GM23248 (cell line): ENCODE results near the gene DSTYK. TPM values are rescaled to one million over a fixed set of nuclear protein-coding genes. Genes with fewer than 3 reads are reported as not detected.

Experiments
- DNase-seq: peaks from one replicate; pipeline ENCODE4 v3.0.0-alpha.2; 2015
- H2AFZ ChIP-seq: fragments of 200-600 bp; sonication (generic); 2 replicates; pipeline ENCODE4 v1.6.1; 2016; ENCODE audit warnings: antibody characterized with exemption
- H3F3A ChIP-seq: fragments of 200-600 bp; sonication (generic); 2 replicates; pipeline ENCODE4 v1.6.1; 2016; ENCODE audit warnings: mild to moderate bottlenecking, antibody characterized with exemption, mixed run types; ENCODE audit not compliant: insufficient read depth
- H3K27ac ChIP-seq: fragments of 200-600 bp; sonication (generic); 2 replicates; pipeline ENCODE4 v1.5.1; 2016; ENCODE audit warnings: mild to moderate bottlenecking
- H3K27me3 ChIP-seq: fragments of 200-600 bp; sonication (generic); replicated peaks from 2 replicates; pipeline ENCODE4 v1.6.1; 2016; ENCODE audit warnings: mild to moderate bottlenecking; ENCODE audit not compliant: insufficient read depth
- H3K36me3 ChIP-seq: fragments of 200-600 bp; sonication (generic); 2 replicates; pipeline ENCODE4 v1.6.1; 2016; ENCODE audit warnings: low read depth, mild to moderate bottlenecking
- H3K4me1 ChIP-seq: fragments of 200-600 bp; sonication (generic); 2 replicates; pipeline ENCODE4 v1.6.1; 2016; ENCODE audit warnings: mild to moderate bottlenecking; ENCODE audit not compliant: insufficient read depth
- H3K4me2 ChIP-seq: fragments of 200-600 bp; sonication (generic); one replicate; pipeline ENCODE4 v1.6.1; 2016; ENCODE audit warnings: mild to moderate bottlenecking; ENCODE audit not compliant: unreplicated experiment
- H3K4me3 ChIP-seq: fragments of 200-600 bp; sonication (generic); 2 replicates; pipeline ENCODE4 v1.5.1; 2016; ENCODE audit warnings: mild to moderate bottlenecking
- H3K79me2 ChIP-seq: fragments of 200-600 bp; sonication (generic); 2 replicates; pipeline ENCODE4 v1.6.1; 2016; ENCODE audit warnings: mild to moderate bottlenecking; ENCODE audit not compliant: insufficient read depth
- H3K9ac ChIP-seq: fragments of 200-600 bp; sonication (generic); 2 replicates; pipeline ENCODE4 v1.6.1; 2016; ENCODE audit warnings: mild to moderate bottlenecking
- H3K9me2 ChIP-seq: fragments of 200-600 bp; sonication (generic); 2 replicates; pipeline ENCODE4 v1.6.1; 2016; ENCODE audit warnings: mixed run types, mild to moderate bottlenecking, moderate library complexity; ENCODE audit not compliant: insufficient read depth
- H3K9me3 ChIP-seq: fragments of 200-600 bp; sonication (generic); one replicate; pipeline ENCODE4 v1.6.1; 2017; ENCODE audit warnings: low read depth
- H4K20me1 ChIP-seq: fragments of 200-600 bp; sonication (generic); 2 replicates; pipeline ENCODE4 v1.6.0; 2016; ENCODE audit not compliant: insufficient read depth
- EZH2 ChIP-seq: fragments of 200-600 bp; sonication (generic); IDR thresholded peaks from 2 replicates; pipeline ENCODE4 v1.6.1; 2018; ENCODE audit warnings: antibody characterized with exemption, mild to moderate bottlenecking; ENCODE audit not compliant: insufficient read depth, poor library complexity, severe bottlenecking
- EZH2phosphoT487 ChIP-seq: fragments of 200-600 bp; sonication (generic); IDR thresholded peaks from 2 replicates; pipeline ENCODE4 v1.6.1; 2018; ENCODE audit warnings: antibody characterized with exemption, moderate library complexity, mild to moderate bottlenecking, low read depth; ENCODE audit not compliant: insufficient read depth
- WGBS, 2 experiments: methylation state at CpG; one replicate each; pipeline ENCODE4 v1.1.6; 2015 to 2017; ENCODE audit warnings: low lambda C conversion rate in 2 of 2, low coverage in 1 of 2; ENCODE audit errors: missing lambda C conversion rate in 2 of 2; 5-methylcytosine and 5-hydroxymethylcytosine counted together
- in situ Hi-C: fragments of 300-500 bp; cut with MboI; formaldehyde crosslinking; loops from 2 replicates; pipeline ENCODE4 v1.15.0; 2020
- polyA plus RNA-seq: library from polyadenylated mRNA; unstranded; fragments of >200 nt; fragmentation: Nextera tagmentation; extraction: Ambion mirVana; gene quantifications from 2 replicates; pipeline ENCODE4 v1.2.1, GENCODE V29; 2016
- total RNA-seq: library from RNA; depleted of rRNA; stranded (reverse); fragments of >200 nt; shearing (Covaris generic); gene quantifications from 2 replicates; pipeline ENCODE4 v1.2.3, GENCODE V29; 2014

The DSTYK gene
- total and polyA plus RNA-seq, 2 experiments from 2014 or later = 9.8 to 12.1 TPM

DNA sequence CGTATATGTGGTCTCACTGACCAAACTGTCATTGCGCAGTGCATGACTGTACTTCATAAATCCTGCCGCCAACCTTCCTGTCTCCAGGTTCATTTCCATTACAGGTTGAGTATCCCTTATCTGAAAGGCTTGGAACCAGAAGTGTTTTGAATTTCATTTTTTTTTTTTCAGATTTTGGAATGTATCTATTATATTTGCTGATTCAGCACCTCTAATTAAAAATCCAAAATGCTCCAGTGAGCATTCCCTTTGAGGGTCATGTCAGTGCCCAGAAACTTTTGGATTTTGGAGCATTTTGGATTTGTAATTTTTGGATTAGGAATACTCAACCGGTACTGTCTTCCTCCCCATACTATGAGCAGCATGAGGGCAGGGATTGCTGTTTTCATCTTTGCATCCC lies 59.0 kb downstream of the DSTYK start:
- Histone ChIP-seq H4K20me1 (no peaks in the 10 kb centered on the region), H3K9ac (no peak overlapping the region), H3K4me2 (no peak overlapping the region), H3K9me2 (no peaks in the 10 kb centered on the region), H3K4me1 (peaks cover 4% of the 10 kb centered on the region), H3K79me2 (no peaks in the 10 kb centered on the region), H3F3A (peaks cover 12% of the 10 kb centered on the region), H3K36me3 (peaks cover 38% of the 10 kb centered on the region), H3K27me3 (no peaks in the 10 kb centered on the region), H3K4me3 (no peak overlapping the region), H3K27ac (no peak overlapping the region), H3K9me3 (no peaks in the 10 kb centered on the region), H2AFZ (no peak overlapping the region)
- in situ Hi-C loops = no loop called here
- TF ChIP-seq EZH2 = no peak
- no peak for TF ChIP-seq EZH2phosphoT487
- 86 to 88% methylated on average over 4 of the region's 4 CpGs for WGBS, 2 experiments
- no peak for DNase-seq

DNA sequence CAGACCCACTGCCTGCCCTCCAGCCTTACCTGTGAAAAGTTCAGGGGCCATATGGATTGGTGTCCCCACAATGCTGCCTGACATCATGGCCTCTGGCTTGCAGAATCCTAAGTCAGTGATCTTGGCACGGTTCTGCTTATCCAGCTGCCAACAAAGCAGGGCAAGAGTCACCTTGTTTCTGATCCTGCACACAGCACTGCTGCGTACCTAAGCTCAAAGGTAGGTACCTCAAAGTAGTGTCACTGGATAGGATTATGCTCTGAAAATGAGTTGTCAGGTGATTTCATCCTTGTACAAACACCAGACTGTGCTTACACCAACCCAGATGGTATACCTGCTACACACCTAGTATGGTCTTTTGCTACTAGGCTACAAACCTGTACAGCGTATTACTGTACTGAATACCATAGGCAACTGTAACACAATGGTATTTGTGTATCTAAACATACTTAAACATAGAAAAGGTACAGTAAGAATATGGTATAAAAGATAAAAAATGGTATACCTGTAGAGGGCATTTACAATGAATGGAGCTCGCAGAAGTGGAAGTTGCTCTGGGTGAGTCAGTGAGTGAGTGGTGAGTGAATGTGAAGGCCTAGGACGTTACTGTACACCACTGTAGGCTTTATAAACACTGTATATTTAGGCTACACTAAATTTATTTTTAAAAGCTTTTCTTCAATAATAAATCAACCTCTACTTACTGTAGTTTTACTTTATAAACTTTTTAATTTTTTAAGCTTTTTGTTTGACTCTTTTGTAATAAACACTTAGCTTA lies 60.7 kb downstream of the DSTYK start:
- peaks cover 21% of the 10 kb centered on the region for H3K4me1 ChIP-seq
- H3K27me3 ChIP-seq = no peaks in the 10 kb centered on the region
- no peak for DNase-seq
- WGBS, 2 experiments = 83 to 90% methylated on average over 5 of the region's 5 CpGs
- in situ Hi-C loops = no loop called here
- H4K20me1 ChIP-seq = no peaks in the 10 kb centered on the region
- H3K9ac ChIP-seq = no peak overlapping the region
- H2AFZ ChIP-seq = no peak overlapping the region
- TF ChIP-seq EZH2 (no peak), EZH2phosphoT487 (no peak)
- H3K36me3 ChIP-seq = peaks cover 23% of the 10 kb centered on the region
- H3K27ac ChIP-seq = no peak overlapping the region
- H3K9me3 ChIP-seq = no peaks in the 10 kb centered on the region
- peaks cover 28% of the 10 kb centered on the region for H3F3A ChIP-seq
- H3K9me2 ChIP-seq = no peaks in the 10 kb centered on the region
- H3K4me2 ChIP-seq = no peak overlapping the region
- H3K4me3 ChIP-seq = no peak overlapping the region
- no peaks in the 10 kb centered on the region for H3K79me2 ChIP-seq

DNA sequence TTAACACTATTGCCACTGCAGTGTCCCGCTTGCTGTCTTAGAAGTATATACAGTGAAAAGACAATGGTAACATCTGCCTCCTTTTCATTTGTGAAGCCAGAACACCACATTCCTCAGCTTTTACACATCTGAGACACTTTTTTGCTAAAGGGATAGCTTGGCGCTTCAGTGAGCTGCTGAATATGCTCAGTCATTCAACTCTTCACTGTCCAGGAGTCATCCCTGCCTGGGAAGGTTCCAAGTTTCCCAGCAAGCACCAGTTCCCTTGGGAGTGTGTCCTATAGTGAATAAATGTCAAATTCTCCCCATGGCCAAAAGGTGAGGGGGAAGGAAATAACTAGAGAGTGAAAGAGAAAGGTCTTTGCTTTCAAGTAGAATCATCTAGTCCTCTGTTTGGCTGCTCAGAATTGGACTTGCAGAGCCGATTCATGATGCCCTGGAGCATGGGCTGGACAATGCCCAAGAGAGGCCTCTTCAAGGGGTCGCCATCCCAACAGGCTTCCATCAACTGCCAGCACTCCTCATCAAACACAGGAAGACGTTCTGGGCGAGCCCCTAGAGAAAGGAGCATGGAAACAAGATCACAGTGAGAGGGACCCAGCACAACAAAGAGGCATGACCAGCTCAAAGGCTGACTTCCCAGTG lies 64.2 kb downstream of the DSTYK start:
- H3K4me3 ChIP-seq = 0 out of 2 replicates have a peak overlapping the region, but pooled peaks have one; percentile 7
- peak; percentile 97 for DNase-seq
- peaks cover 48% of the 10 kb centered on the region for H3K4me1 ChIP-seq
- TF ChIP-seq EZH2phosphoT487 = no peak
- TF ChIP-seq EZH2 = no peak
- no peaks in the 10 kb centered on the region for H3K27me3 ChIP-seq
- peaks cover 62% of the 10 kb centered on the region for H3F3A ChIP-seq
- peak overlapping the region; percentile 90 for H3K27ac ChIP-seq
- H3K36me3 ChIP-seq = peaks cover 6% of the 10 kb centered on the region
- no peaks in the 10 kb centered on the region for H3K79me2 ChIP-seq
- no peak overlapping the region for H2AFZ ChIP-seq
- peak overlapping the region; percentile 56 for H3K4me2 ChIP-seq
- no peaks in the 10 kb centered on the region for H3K9me3 ChIP-seq
- 53 to 67% methylated on average over 6 of the region's 6 CpGs for WGBS, 2 experiments
- in situ Hi-C loops = no loop called here
- no peaks in the 10 kb centered on the region for H3K9me2 ChIP-seq
- peak overlapping the region; percentile 55 for H3K9ac ChIP-seq
- no peaks in the 10 kb centered on the region for H4K20me1 ChIP-seq

DNA sequence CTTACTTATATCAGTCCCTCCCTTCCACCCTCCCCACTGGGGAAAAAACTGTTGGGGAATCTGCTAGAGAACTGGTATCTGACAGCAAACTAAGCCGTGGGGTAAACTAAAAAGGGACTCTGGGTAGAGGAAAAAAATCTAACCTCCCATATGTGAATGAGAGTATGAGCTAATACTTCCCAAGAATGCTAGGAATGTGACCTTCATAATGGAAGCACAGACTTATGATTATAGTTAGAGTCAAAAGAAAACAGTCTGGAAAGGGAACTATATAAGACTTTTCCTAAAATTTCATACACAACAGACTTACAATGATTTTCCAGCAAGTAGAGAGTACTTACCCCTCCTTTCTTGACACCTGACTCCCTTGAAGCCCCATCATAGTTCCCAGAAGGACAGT lies 66.8 kb downstream of the DSTYK start:
- Histone ChIP-seq H3K4me3 (peak overlapping the region; percentile 42), H3K27ac (peak overlapping the region; percentile 90), H2AFZ (no peak overlapping the region), H3K9ac (peak overlapping the region; percentile 41), H3K9me3 (no peaks in the 10 kb centered on the region), H3K79me2 (no peaks in the 10 kb centered on the region), H3K27me3 (no peaks in the 10 kb centered on the region), H3F3A (peaks cover 63% of the 10 kb centered on the region), H3K36me3 (no peaks in the 10 kb centered on the region; the same call in 1 of the 2 replicates), H3K9me2 (no peaks in the 10 kb centered on the region), H3K4me2 (peak overlapping the region; percentile 44), H3K4me1 (peaks cover 55% of the 10 kb centered on the region), H4K20me1 (no peaks in the 10 kb centered on the region)
- in situ Hi-C loops = no loop called here
- DNase-seq = peak; percentile 68
- TF ChIP-seq EZH2phosphoT487 (no peak), EZH2 (no peak)
- WGBS, 2 experiments = 2 to 6% methylated on average over 1 of the region's 1 CpG
